ENCODE results near the gene C1QTNF1. TPM values are rescaled to one million over a fixed set of nuclear protein-coding genes. Genes with fewer than 3 reads are reported as not detected.

The C1QTNF1 gene
- polyA plus RNA-seq, 1 of the 3 experiments (the other 2 are of a cell fraction) = 14.3 TPM

- H4K20me1 ChIP-seq (ENCODE audit: insufficient read depth) = peaks cover 67% of the 10 kb centered on the region
- no peak overlapping the region for H3K9ac ChIP-seq
- peak overlapping the region in 1 of 2 experiments; percentile 86; a peak in 2 of 4 replicates for H3K27ac ChIP-seq (ENCODE audit: low read depth in 2 of 2, low read length in 1 of 2)
- peaks cover 29 to 56% of the 10 kb centered on the region in 2 experiments for H3K36me3 ChIP-seq (replicated peaks in 1 of 2; ENCODE audit: control insufficient read depth in 1 of 2, insufficient read depth in 2 of 2, low read length in 1 of 2)
- H3K27me3 ChIP-seq (ENCODE audit: insufficient read depth) = no peaks in the 10 kb centered on the region
- H2AFZ ChIP-seq (ENCODE audit: low read depth) = no peak overlapping the region
- 98% methylated on average over 17 of the region's 17 CpGs for WGBS (ENCODE audit: low lambda C conversion rate)
- peaks cover 5% of the 10 kb centered on the region for H3F3A ChIP-seq (replicated peaks; ENCODE audit: insufficient read depth)
- no peaks in the 10 kb centered on the region for H3K9me2 ChIP-seq
- peaks cover 74% of the 10 kb centered on the region for H3K79me2 ChIP-seq (ENCODE audit: insufficient read depth)
- H3K9me3 ChIP-seq = no peaks in the 10 kb centered on the region
- H3K4me2 ChIP-seq = no peak overlapping the region
- CTCF ChIA-PET = interaction anchor here (0.7 to 11.1 kb wide), 16 partner anchors 12 to 394 kb away, joined by 3 to 133 read pairs (median 6); partner anchors contain the start of gene LGALS3BP
- TF ChIP-seq POLR2AphosphoS5 (IDR thresholded peaks at IDR 0.05; ENCODE audit: low read depth, low read length) (no peak), EP300 (IDR thresholded peaks at IDR 0.05; ENCODE audit: borderline replicate concordance in 1 of 2, low read depth in 1 of 2, low read length in 1 of 2) (no peak), FOXJ3 (CRISPR knock-in tag; IDR thresholded peaks at IDR 0.05) (no peak), PBX3 (IDR thresholded peaks at IDR 0.05) (no peak), YY1 (IDR thresholded peaks at IDR 0.05; ENCODE audit: low read depth) (no peak), CHD2 (IDR thresholded peaks at IDR 0.05; ENCODE audit: low read length, partially characterized antibody) (no peak), REST (IDR thresholded peaks at IDR 0.05; ENCODE audit: low read depth, low read length) (no peak), RXRA (IDR thresholded peaks at IDR 0.05; ENCODE audit: borderline replicate concordance, low read depth) (no peak), NRF1 (IDR thresholded peaks at IDR 0.05; ENCODE audit: low read depth, low read length) (no peak)
- DNase-seq = peak; percentile 54
- peaks cover 0 to 30% of the 10 kb centered on the region in 2 experiments; a peak in 1 of 4 replicates for H3K4me1 ChIP-seq (ENCODE audit: control insufficient read depth in 1 of 2, insufficient read depth in 2 of 2, low read depth in 1 of 2, low read length in 1 of 2)
- POLR2A ChIA-PET = interaction anchor here (0.9 to 1.6 kb wide), 4 partner anchors 10 to 117 kb away, joined by 3 to 6 read pairs (median 3); partner anchors contain the start of gene CANT1
- no peak overlapping the region for H3K4me3 ChIP-seq (ENCODE audit: low read depth in 2 of 2, low read length in 1 of 2)
Measured at GRCh38 chr17:78999056-78999768, 24.8 kb upstream of the C1QTNF1 start.

GRCh38 chr17:78999947-79000395, 24.0 kb upstream of the C1QTNF1 start:
- Histone ChIP-seq H3K9ac (no peak overlapping the region), H3K4me1 (ENCODE audit: control insufficient read depth in 1 of 2, insufficient read depth in 2 of 2, low read depth in 1 of 2, low read length in 1 of 2) (peaks cover 0 to 30% of the 10 kb centered on the region in 2 experiments; a peak in 1 of 4 replicates), H3K79me2 (ENCODE audit: insufficient read depth) (peaks cover 74% of the 10 kb centered on the region), H3K4me3 (ENCODE audit: low read depth in 2 of 2, low read length in 1 of 2) (no peak overlapping the region), H3K27me3 (ENCODE audit: insufficient read depth) (no peaks in the 10 kb centered on the region), H3K9me2 (no peaks in the 10 kb centered on the region), H2AFZ (ENCODE audit: low read depth) (no peak overlapping the region), H4K20me1 (ENCODE audit: insufficient read depth) (peaks cover 67% of the 10 kb centered on the region), H3K27ac (ENCODE audit: low read depth in 2 of 2, low read length in 1 of 2) (no peak overlapping the region; a peak in 1 of 4 replicates), H3F3A (replicated peaks; ENCODE audit: insufficient read depth) (peaks cover 5% of the 10 kb centered on the region), H3K36me3 (replicated peaks in 1 of 2; ENCODE audit: control insufficient read depth in 1 of 2, insufficient read depth in 2 of 2, low read length in 1 of 2) (peaks cover 29 to 52% of the 10 kb centered on the region in 2 experiments), H3K9me3 (no peaks in the 10 kb centered on the region), H3K4me2 (no peak overlapping the region)
- DNase-seq = no peak
- POLR2A ChIA-PET = interaction anchor here (1.1 kb wide), 1 partner anchor 10 kb away, joined by 3 read pairs; the partner anchor contains the start of gene CANT1
- 95% methylated on average over 12 of the region's 12 CpGs for WGBS (ENCODE audit: low lambda C conversion rate)
- TF ChIP-seq TCF12 (IDR thresholded peaks at IDR 0.05) (no peak), USF2 (IDR thresholded peaks at IDR 0.05; ENCODE audit: borderline replicate concordance, low read depth, low read length) (no peak), JUND (IDR thresholded peaks at IDR 0.05) (no peak), EP300 (IDR thresholded peaks at IDR 0.05; ENCODE audit: borderline replicate concordance in 1 of 2, low read depth in 1 of 2, low read length in 1 of 2) (no peak), SMC3 (IDR thresholded peaks at IDR 0.05; ENCODE audit: low read depth, low read length) (no peak), FOXJ3 (CRISPR knock-in tag; IDR thresholded peaks at IDR 0.05) (no peak), GATA2 (CRISPR knock-in tag; IDR thresholded peaks at IDR 0.05) (no peak), MAX (IDR thresholded peaks at IDR 0.05; ENCODE audit: low read depth) (no peak), CTCF (IDR thresholded peaks at IDR 0.05) (no peak), FOXM1 (IDR thresholded peaks at IDR 0.05; ENCODE audit: low read depth) (no peak), TEAD4 (IDR thresholded peaks at IDR 0.05; ENCODE audit: borderline replicate concordance, insufficient read depth) (no peak)
- CTCF ChIA-PET = interaction anchor here (0.8 to 11.1 kb wide), 12 partner anchors 11 to 402 kb away, joined by 3 to 133 read pairs (median 6); partner anchors contain the start of gene LGALS3BP

Data from SK-N-SH (cell line).